NT2/D1 (cell line): ENCODE results near the gene AXL.

Experiments used
- SUZ12 ChIP-seq: IDR thresholded peaks from 2 replicates; pipeline ENCODE4 v1.6.1; 2011; ENCODE audit not compliant: insufficient read length, insufficient read depth; ENCODE audit errors: extremely low read depth
- YY1 ChIP-seq: IDR thresholded peaks from 2 replicates; pipeline ENCODE4 v1.6.1; 2011; ENCODE audit not compliant: insufficient read length, insufficient read depth
- ZNF274 ChIP-seq: IDR thresholded peaks from 2 replicates; pipeline ENCODE4 v1.6.1; 2011; ENCODE audit warnings: mild to moderate bottlenecking, low read depth, low read length

GRCh38 chr19:41225238-41226052 is 6.4 kb downstream of the AXL start:
- TF ChIP-seq ZNF274 (no peak), SUZ12 (no peak), YY1 (no peak)
